Esophagus muscularis mucosa (tissue), 2 donors: ENCODE measurements around the gene ARRDC5.

ENCODE experiments used
- EP300 ChIP-seq: sonication (generic); formaldehyde crosslinking; IDR thresholded peaks from one replicate; pipeline ENCODE4 v1.6.1; 2017; ENCODE audit warnings: antibody characterized with exemption
- POLR2A ChIP-seq: fragments of 450-650 bp; IDR thresholded peaks from one replicate; pipeline ENCODE4 v1.6.1; 2017; ENCODE audit warnings: antibody characterized with exemption, moderate library complexity, mild to moderate bottlenecking, low read depth

DNA sequence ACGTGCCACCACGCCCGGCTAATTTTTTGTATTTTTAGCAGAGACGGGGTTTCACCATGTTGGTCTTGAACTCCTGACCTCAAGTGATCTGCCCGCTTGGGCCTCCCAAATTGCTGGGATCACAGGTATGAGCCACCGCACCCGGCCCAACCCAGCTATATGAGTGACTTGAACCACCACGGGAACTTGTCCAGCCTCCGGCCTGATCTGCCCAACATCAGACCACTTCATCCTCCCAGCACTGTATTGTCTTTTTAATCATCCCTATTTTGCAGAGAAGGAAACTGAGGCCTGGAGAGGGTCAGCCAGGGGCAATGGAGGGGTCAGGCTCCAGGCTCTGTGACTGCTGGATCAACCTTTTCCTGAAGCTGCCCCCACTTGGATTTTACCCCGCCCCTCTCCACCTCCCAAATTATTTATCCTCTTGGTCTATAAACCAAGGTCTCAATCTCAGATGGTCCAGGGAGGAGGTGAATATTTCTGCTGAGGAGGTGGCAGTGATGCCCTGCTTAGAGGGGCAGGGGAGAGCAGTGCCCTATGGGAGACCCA lies 34.3 kb downstream of the ARRDC5 start:
- TF ChIP-seq EP300 (no peak), POLR2A (no peak)
